Mesendoderm (in vitro differentiated cells): ENCODE results near the gene CDK14.

Source experiments
- DNase-seq: peaks from one replicate; pipeline ENCODE4 v3.0.0; 2013
- H2AK5ac ChIP-seq: 2 replicates; pipeline ENCODE4 v1.6.1; 2013; ENCODE audit warnings: low read length, inconsistent platforms
- H2BK120ac ChIP-seq: 2 replicates; pipeline ENCODE4 v1.6.1; 2013; ENCODE audit warnings: low read depth, mild to moderate bottlenecking, low read length, moderate library complexity, mixed read lengths
- H2BK15ac ChIP-seq: replicated peaks from 2 replicates; pipeline ENCODE4 v1.6.1; 2013; ENCODE audit warnings: low read depth, mild to moderate bottlenecking, moderate library complexity
- H2BK5ac ChIP-seq: 2 replicates; pipeline ENCODE4 v1.6.1; 2013; ENCODE audit warnings: low read length, inconsistent platforms
- H3K18ac ChIP-seq: 2 replicates; pipeline ENCODE4 v1.6.1; 2013; ENCODE audit warnings: mild to moderate bottlenecking, low read length, mixed read lengths
- H3K23ac ChIP-seq: one replicate; pipeline ENCODE4 v1.6.1; 2013; ENCODE audit warnings: low read length
- H3K27ac ChIP-seq: 2 replicates; pipeline ENCODE4 v1.5.1; 2013; ENCODE audit warnings: low read depth, mild to moderate bottlenecking, inconsistent platforms, low read length, moderate library complexity
- H3K27me3 ChIP-seq: 2 replicates; pipeline ENCODE4 v1.6.1; 2013; ENCODE audit warnings: low read length, control low read depth, mild to moderate bottlenecking, inconsistent platforms; ENCODE audit not compliant: insufficient read depth, poor library complexity
- H3K36me3 ChIP-seq: 2 replicates; pipeline ENCODE4 v1.6.1; 2013; ENCODE audit warnings: low read length, inconsistent platforms; ENCODE audit not compliant: control insufficient read depth, insufficient read depth
- H3K4ac ChIP-seq: one replicate; pipeline ENCODE4 v1.6.1; 2013; ENCODE audit warnings: low read depth, mild to moderate bottlenecking, low read length, moderate library complexity
- H3K4me1 ChIP-seq: 2 replicates; pipeline ENCODE4 v1.6.1; 2013; ENCODE audit warnings: low read depth, low read length, inconsistent platforms; ENCODE audit not compliant: control insufficient read depth
- H3K4me2 ChIP-seq: 2 replicates; pipeline ENCODE4 v1.6.1; 2013; ENCODE audit warnings: low read length
- H3K4me3 ChIP-seq: 2 replicates; pipeline ENCODE4 v1.5.1; 2013; ENCODE audit warnings: mild to moderate bottlenecking, low read length
- H3K56ac ChIP-seq: one replicate; pipeline ENCODE4 v1.6.1; 2013; ENCODE audit warnings: low read length
- H3K79me1 ChIP-seq: 2 replicates; pipeline ENCODE4 v1.6.1; 2013; ENCODE audit warnings: low read length, inconsistent platforms
- H3K79me2 ChIP-seq: 2 replicates; pipeline ENCODE4 v1.6.1; 2013; ENCODE audit warnings: mild to moderate bottlenecking, low read length; ENCODE audit not compliant: control insufficient read depth, insufficient read depth
- H3K9ac ChIP-seq: 2 replicates; pipeline ENCODE4 v1.6.1; 2013; ENCODE audit warnings: low read length, inconsistent platforms
- H4K5ac ChIP-seq: one replicate; pipeline ENCODE4 v1.6.1; 2013; ENCODE audit warnings: low read length
- H4K8ac ChIP-seq: one replicate; pipeline ENCODE4 v1.6.1; 2013; ENCODE audit warnings: low read depth, mild to moderate bottlenecking, control low read depth, low read length, moderate library complexity
- WGBS: extraction: QIAGEN DNeasy Blood & Tissue Kit; methylation state at CpG from one replicate; pipeline ENCODE4 v1.1.7; 2013; ENCODE audit warnings: low lambda C conversion rate, missing lambda C conversion rate; ENCODE audit not compliant: insufficient coverage; ENCODE audit errors: extremely low coverage; 5-methylcytosine and 5-hydroxymethylcytosine counted together

Gene CDK14

DNA sequence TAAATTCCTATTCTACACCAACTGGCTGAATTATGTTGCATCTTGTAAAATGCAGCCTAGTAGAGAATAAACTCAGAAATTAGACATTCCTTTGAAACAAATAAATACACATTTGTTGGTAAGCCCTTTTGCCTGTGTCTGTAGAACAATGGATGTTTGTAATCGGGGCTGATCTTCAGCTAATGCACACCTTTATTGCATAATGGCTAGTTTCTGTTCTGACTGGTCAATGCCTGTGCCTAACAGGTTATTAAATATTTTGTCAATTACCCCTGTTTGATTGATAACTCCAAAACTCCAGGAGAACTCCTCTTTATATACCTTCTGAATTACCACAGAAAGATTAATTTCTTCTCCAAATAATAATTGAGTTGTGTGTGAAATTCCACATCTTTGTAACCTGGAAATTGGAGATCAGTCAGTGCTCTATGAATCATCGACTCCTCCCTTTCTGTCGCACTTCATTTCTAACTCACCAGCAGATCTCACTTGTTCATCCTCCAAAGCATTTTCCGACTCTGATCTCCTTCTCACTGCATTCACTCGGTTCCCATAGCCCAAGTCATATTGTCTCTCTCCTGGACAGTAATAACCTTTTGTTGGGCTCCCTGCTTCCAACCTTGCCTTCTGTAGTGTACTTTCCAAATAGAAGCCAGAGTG, 472.1 kb downstream of the CDK14 start:
- no peak overlapping the region for H3K18ac ChIP-seq
- H3K79me1 ChIP-seq, result no peaks in the 10 kb centered on the region
- H4K8ac ChIP-seq, result no peak overlapping the region
- no peak overlapping the region for H3K4me2 ChIP-seq
- H3K4me1 ChIP-seq, result no peaks in the 10 kb centered on the region
- H2AK5ac ChIP-seq, result no peak overlapping the region
- no peaks in the 10 kb centered on the region for H3K79me2 ChIP-seq
- H2BK5ac ChIP-seq, result no peak overlapping the region
- no CpG with 5 or more reads among the region's 5 CpGs for WGBS
- no peak overlapping the region for H2BK120ac ChIP-seq
- H4K5ac ChIP-seq, result no peak overlapping the region
- no peaks in the 10 kb centered on the region for H3K27me3 ChIP-seq
- no peak overlapping the region for H3K9ac ChIP-seq
- H2BK15ac ChIP-seq, result no peak overlapping the region
- no peak overlapping the region for H3K27ac ChIP-seq
- no peaks in the 10 kb centered on the region for H3K36me3 ChIP-seq
- no peak overlapping the region for H3K23ac ChIP-seq
- H3K56ac ChIP-seq, result no peak overlapping the region
- no peak overlapping the region for H3K4me3 ChIP-seq
- H3K4ac ChIP-seq, result no peak overlapping the region
- no peak for DNase-seq

DNA sequence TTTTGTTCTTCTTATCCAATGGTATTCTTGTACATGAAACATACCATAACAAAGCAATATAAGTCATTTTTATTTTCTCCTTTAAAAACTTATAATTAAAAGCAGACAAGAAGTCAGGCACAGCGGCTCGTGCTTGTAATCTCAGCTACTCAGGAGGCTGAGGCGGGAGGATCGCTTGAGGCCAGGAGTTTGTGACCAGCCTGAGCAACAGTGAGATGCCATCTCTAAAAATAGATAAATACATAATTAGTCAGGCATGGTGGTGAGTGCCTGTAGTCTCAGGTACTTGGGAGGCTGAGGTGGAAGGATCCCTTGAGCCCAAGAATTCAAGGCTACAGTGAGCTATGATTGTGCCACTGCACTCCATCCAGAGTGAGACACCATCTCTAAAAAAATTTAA, 473.0 kb downstream of the CDK14 start:
- H4K5ac ChIP-seq, result no peak overlapping the region

DNA sequence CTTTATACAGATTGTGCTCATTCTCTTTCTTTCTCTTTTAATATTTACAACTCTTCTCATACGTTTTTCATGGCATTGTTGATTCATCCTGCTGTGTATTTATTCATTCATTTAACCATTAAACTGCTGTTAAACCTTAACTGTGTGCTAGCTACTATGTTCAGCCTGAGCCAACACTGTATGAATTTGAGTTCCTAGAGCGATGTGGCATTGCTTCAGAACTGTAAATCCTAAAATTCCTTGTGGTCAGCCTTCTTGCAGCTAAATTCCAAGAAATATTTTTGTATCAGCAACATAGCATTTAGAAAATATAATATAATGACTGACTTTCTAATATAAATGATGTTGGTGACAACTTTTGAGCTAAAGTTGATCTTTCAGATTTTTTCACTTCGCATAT, 483.4 kb downstream of the CDK14 start:
- no peak overlapping the region for H4K8ac ChIP-seq
- no peak overlapping the region for H4K5ac ChIP-seq
- no peak overlapping the region for H3K23ac ChIP-seq
- H3K79me1 ChIP-seq, result no peaks in the 10 kb centered on the region
- H3K4ac ChIP-seq, result no peak overlapping the region
- no CpG with 5 or more reads among the region's 3 CpGs for WGBS
- DNase-seq, result no peak
- H3K4me2 ChIP-seq, result no peak overlapping the region
- H3K18ac ChIP-seq, result no peak overlapping the region
- no peaks in the 10 kb centered on the region for H3K36me3 ChIP-seq
- H3K56ac ChIP-seq, result no peak overlapping the region
- no peaks in the 10 kb centered on the region for H3K27me3 ChIP-seq
- no peak overlapping the region for H2BK5ac ChIP-seq
- no peak overlapping the region for H3K9ac ChIP-seq
- no peak overlapping the region for H2BK15ac ChIP-seq
- H2BK120ac ChIP-seq, result no peak overlapping the region
- H3K4me1 ChIP-seq, result no peaks in the 10 kb centered on the region
- H3K4me3 ChIP-seq, result no peak overlapping the region
- H3K79me2 ChIP-seq, result no peaks in the 10 kb centered on the region
- no peak overlapping the region for H3K27ac ChIP-seq
- no peak overlapping the region for H2AK5ac ChIP-seq

More for the DNA sequence above, 473.0 kb downstream of the CDK14 start:
- Histone ChIP-seq H3K9ac (no peak overlapping the region), H2BK5ac (no peak overlapping the region), H2AK5ac (no peak overlapping the region), H3K4me2 (no peak overlapping the region), H3K23ac (no peak overlapping the region), H3K4me3 (no peak overlapping the region), H2BK120ac (no peak overlapping the region), H3K4me1 (no peaks in the 10 kb centered on the region), H3K27ac (no peak overlapping the region), H3K27me3 (no peaks in the 10 kb centered on the region), H3K36me3 (no peaks in the 10 kb centered on the region), H3K79me2 (no peaks in the 10 kb centered on the region), H3K56ac (no peak overlapping the region), H3K79me1 (no peaks in the 10 kb centered on the region), H3K18ac (no peak overlapping the region), H3K4ac (no peak overlapping the region), H4K8ac (no peak overlapping the region), H2BK15ac (no peak overlapping the region)
- DNase-seq, result no peak
- WGBS, result no CpG with 5 or more reads among the region's 4 CpGs

DNA sequence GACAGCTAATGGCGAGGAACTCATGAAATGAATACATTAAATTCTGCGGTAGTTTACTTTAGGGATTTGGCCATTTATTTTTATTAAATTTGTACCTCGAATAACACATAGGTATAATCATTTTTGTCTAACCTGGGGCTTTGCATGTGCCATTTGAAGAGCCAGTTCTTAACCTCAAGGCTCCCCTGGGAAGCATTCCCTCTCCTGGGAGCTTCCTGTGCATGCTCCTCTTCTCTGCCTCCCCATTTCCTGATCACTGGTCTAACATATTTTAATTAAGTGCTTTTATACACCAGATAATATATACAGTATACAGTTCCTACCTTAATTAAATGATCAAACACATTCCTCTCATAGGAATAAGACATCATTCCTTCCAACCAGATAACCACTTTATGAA, 484.2 kb downstream of the CDK14 start:
- H3K4me2 ChIP-seq, result no peak overlapping the region
- H3K4ac ChIP-seq, result no peak overlapping the region
- no peak overlapping the region for H2BK120ac ChIP-seq
- WGBS, result no CpG with 5 or more reads among the region's 3 CpGs
- H2AK5ac ChIP-seq, result no peak overlapping the region
- no peak overlapping the region for H3K18ac ChIP-seq
- H3K27me3 ChIP-seq, result no peaks in the 10 kb centered on the region
- H3K9ac ChIP-seq, result no peak overlapping the region
- H3K27ac ChIP-seq, result no peak overlapping the region
- no peaks in the 10 kb centered on the region for H3K79me1 ChIP-seq
- H3K36me3 ChIP-seq, result no peaks in the 10 kb centered on the region
- no peak for DNase-seq
- H3K56ac ChIP-seq, result no peak overlapping the region
- H3K4me1 ChIP-seq, result no peaks in the 10 kb centered on the region
- no peaks in the 10 kb centered on the region for H3K79me2 ChIP-seq
- no peak overlapping the region for H4K5ac ChIP-seq
- no peak overlapping the region for H2BK15ac ChIP-seq
- H2BK5ac ChIP-seq, result no peak overlapping the region
- no peak overlapping the region for H3K4me3 ChIP-seq
- no peak overlapping the region for H3K23ac ChIP-seq
- H4K8ac ChIP-seq, result no peak overlapping the region

DNA sequence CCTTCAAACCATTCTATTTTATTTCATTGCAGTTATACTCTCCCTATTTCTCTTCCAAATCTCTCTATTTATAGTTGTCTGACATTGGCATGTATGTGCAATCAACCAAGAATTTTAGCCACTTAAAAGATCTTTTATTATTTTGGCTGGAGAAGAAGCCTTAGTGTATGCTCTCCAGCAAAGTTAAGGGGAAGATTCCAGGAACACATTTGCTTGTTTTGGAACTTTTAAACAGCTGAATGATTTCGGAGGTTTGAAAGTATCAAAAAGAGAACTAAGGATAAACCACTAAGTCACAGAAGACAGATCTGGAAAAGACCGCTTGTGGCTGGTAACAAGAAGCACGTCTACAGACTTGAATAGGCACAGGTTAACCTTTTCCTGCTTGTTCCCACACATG, 485.9 kb downstream of the CDK14 start:
- H2BK5ac ChIP-seq, result no peak overlapping the region
- no peaks in the 10 kb centered on the region for H3K36me3 ChIP-seq
- no peak overlapping the region for H4K5ac ChIP-seq
- no peak for DNase-seq
- H3K4me1 ChIP-seq, result no peaks in the 10 kb centered on the region
- H3K4me2 ChIP-seq, result no peak overlapping the region
- no peaks in the 10 kb centered on the region for H3K27me3 ChIP-seq
- no peak overlapping the region for H3K23ac ChIP-seq
- H2AK5ac ChIP-seq, result no peak overlapping the region
- H3K4ac ChIP-seq, result no peak overlapping the region
- H3K4me3 ChIP-seq, result no peak overlapping the region
- H3K9ac ChIP-seq, result no peak overlapping the region
- no peak overlapping the region for H3K56ac ChIP-seq
- no peak overlapping the region for H4K8ac ChIP-seq
- no peak overlapping the region for H2BK120ac ChIP-seq
- H3K79me2 ChIP-seq, result no peaks in the 10 kb centered on the region
- H3K18ac ChIP-seq, result no peak overlapping the region
- H2BK15ac ChIP-seq, result no peak overlapping the region
- H3K79me1 ChIP-seq, result no peaks in the 10 kb centered on the region
- no CpG with 5 or more reads among the region's 3 CpGs for WGBS
- H3K27ac ChIP-seq, result no peak overlapping the region

DNA sequence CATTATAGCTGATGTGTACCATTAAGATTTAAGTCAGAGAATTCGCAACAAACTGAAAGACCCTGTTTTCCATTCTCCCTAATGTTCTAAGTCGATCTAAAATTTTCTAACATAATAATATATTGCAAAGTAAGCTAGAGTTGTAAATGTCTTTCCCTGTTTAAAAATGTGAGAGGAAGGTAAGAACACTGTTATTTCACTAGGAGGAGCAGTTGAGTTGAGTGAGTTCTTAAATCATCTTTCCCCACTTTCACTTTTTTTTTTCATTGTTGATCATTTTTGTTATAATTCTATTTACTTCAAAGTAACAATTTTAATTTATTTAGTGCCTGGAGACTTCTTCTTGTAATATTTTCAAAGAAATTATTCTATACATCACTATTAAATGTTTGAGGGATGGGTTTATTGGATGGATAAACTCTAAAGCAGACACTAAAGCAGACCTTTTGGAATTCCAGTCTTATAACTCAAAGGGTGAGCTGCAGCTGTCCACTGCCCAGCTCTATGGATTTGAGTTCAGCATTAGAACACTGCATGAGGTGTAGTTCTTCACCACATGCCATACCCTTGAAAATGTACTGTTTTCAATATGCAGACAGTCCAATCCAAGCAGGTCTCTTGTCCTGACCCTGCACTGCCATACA, 486.9 kb downstream of the CDK14 start:
- WGBS, result no CpG with 5 or more reads among the region's 2 CpGs
- no peak overlapping the region for H4K5ac ChIP-seq
- no peak overlapping the region for H3K23ac ChIP-seq
- no peak overlapping the region for H2AK5ac ChIP-seq
- no peak overlapping the region for H2BK15ac ChIP-seq
- H3K4me3 ChIP-seq, result no peak overlapping the region
- H2BK5ac ChIP-seq, result no peak overlapping the region
- no peak overlapping the region for H3K27ac ChIP-seq
- no peak overlapping the region for H3K56ac ChIP-seq
- H3K27me3 ChIP-seq, result no peaks in the 10 kb centered on the region
- H3K79me1 ChIP-seq, result no peaks in the 10 kb centered on the region
- no peaks in the 10 kb centered on the region for H3K36me3 ChIP-seq
- H3K4ac ChIP-seq, result no peak overlapping the region
- H3K18ac ChIP-seq, result no peak overlapping the region
- H4K8ac ChIP-seq, result no peak overlapping the region
- DNase-seq, result no peak
- no peaks in the 10 kb centered on the region for H3K79me2 ChIP-seq
- no peak overlapping the region for H2BK120ac ChIP-seq
- no peak overlapping the region for H3K4me2 ChIP-seq
- no peak overlapping the region for H3K9ac ChIP-seq
- no peaks in the 10 kb centered on the region for H3K4me1 ChIP-seq
